ENCODE measurements around the gene EOGT. TPM values are rescaled to one million over a fixed set of nuclear protein-coding genes. Genes with fewer than 3 reads are reported as not detected.

Gene EOGT
- total RNA-seq, 1 experiment from 2014 or later, result 4.6 TPM

DNA sequence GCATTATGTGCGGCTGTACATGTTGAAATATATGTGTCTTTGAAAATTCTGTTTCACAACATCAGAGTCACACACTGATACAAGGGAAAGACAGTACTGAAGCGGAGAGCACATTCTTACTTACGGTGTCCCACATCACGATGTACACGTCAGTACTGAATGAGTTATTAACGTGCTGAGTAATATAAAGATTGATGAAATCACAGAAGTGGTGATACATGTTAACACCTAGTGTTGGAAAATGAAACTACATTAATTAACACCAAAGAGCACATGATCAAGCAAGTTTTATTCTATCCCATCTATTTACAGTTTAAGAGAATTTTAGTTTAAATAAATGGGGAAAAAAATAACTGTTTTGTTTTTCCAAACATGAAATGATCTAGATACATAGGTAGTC is 15.6 kb downstream of the EOGT start:
- ChIA-PET POLR2A (ENCODE audit: low non-redundant PET) (no interaction called here), CTCF (no interaction called here)
- Histone ChIP-seq H3K36me3 (ENCODE audit: insufficient read depth, low read length, poor library complexity, severe bottlenecking) (no peaks in the 10 kb centered on the region), H3K9me3 (ENCODE audit: low read depth, low read length, poor library complexity, severe bottlenecking) (no peaks in the 10 kb centered on the region), H3K27me3 (replicated peaks; ENCODE audit: insufficient read depth, low read depth, low read length, poor library complexity) (no peaks in the 10 kb centered on the region), H3K4me1 (ENCODE audit: insufficient read depth, low read length, poor library complexity, severe bottlenecking) (no peaks in the 10 kb centered on the region), H3K4me3 (ENCODE audit: low read depth, low read length, poor library complexity, severe bottlenecking) (no peak overlapping the region), H3K27ac (ENCODE audit: low read depth, low read length, poor library complexity, severe bottlenecking) (no peak overlapping the region)
- no peak for TF ChIP-seq CTCF (conservative IDR thresholded peaks at IDR 0.05; ENCODE audit: low read depth, low read length)
- TF ChIP-seq EZH2 (IDR thresholded peaks at IDR 0.05; ENCODE audit: borderline replicate concordance, low read depth, low read length, poor library complexity, severe bottlenecking), result no peak
- no peak for DNase-seq (ENCODE audit: low spot score)
- no TSS peak for BruUV-seq (replicated peaks)
- intact Hi-C loops (cut with micrococcal nuclease; ENCODE audit: unreplicated experiment), result no loop called here

- Histone ChIP-seq H3K27me3 (replicated peaks; ENCODE audit: insufficient read depth, low read depth, low read length, poor library complexity) (no peaks in the 10 kb centered on the region), H3K36me3 (ENCODE audit: insufficient read depth, low read length, poor library complexity, severe bottlenecking) (no peaks in the 10 kb centered on the region), H3K27ac (ENCODE audit: low read depth, low read length, poor library complexity, severe bottlenecking) (no peak overlapping the region), H3K4me3 (ENCODE audit: low read depth, low read length, poor library complexity, severe bottlenecking) (no peak overlapping the region), H3K9me3 (ENCODE audit: low read depth, low read length, poor library complexity, severe bottlenecking) (no peaks in the 10 kb centered on the region), H3K4me1 (ENCODE audit: insufficient read depth, low read length, poor library complexity, severe bottlenecking) (no peaks in the 10 kb centered on the region)
- intact Hi-C loops (cut with micrococcal nuclease; ENCODE audit: unreplicated experiment), result no loop called here
- CTCF ChIA-PET, result no interaction called here
- TF ChIP-seq EZH2 (IDR thresholded peaks at IDR 0.05; ENCODE audit: borderline replicate concordance, low read depth, low read length, poor library complexity, severe bottlenecking) (no peak), CTCF (conservative IDR thresholded peaks at IDR 0.05; ENCODE audit: low read depth, low read length) (no peak)
- POLR2A ChIA-PET (ENCODE audit: low non-redundant PET), result no interaction called here
- DNase-seq (ENCODE audit: low spot score), result no peak
- no TSS peak for BruUV-seq (replicated peaks)
Measured at GRCh38 chr3:68996356-68996995, 17.0 kb downstream of the EOGT start.

DNA sequence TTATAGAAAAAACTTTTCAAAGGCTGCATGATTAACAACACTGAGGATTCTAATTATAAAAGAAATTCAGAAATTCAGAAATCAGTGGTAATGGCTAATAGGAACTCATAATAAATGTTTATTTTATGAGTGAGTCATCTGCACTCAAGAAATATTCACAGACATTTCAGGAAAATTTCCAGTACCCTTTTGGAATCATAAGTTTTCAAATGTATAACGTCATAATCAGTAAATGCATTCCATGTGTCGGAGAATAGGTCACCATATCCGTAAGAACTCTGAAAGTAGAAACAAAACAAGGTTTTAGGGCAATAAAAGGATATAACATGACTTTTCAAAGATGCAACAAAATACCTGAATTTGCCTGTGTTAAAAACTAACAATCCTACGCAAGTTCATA is 24.7 kb downstream of the EOGT start:
- CTCF ChIA-PET, result no interaction called here

More for the DNA sequence above, 24.7 kb downstream of the EOGT start:
- intact Hi-C loops (cut with micrococcal nuclease; ENCODE audit: unreplicated experiment), result no loop called here
- H3K4me1 ChIP-seq (ENCODE audit: insufficient read depth, low read length, poor library complexity, severe bottlenecking), result no peaks in the 10 kb centered on the region
- no peaks in the 10 kb centered on the region for H3K27me3 ChIP-seq (replicated peaks; ENCODE audit: insufficient read depth, low read depth, low read length, poor library complexity)
- no peak for DNase-seq (ENCODE audit: low spot score)
- no peaks in the 10 kb centered on the region for H3K36me3 ChIP-seq (ENCODE audit: insufficient read depth, low read length, poor library complexity, severe bottlenecking)
- H3K4me3 ChIP-seq (ENCODE audit: low read depth, low read length, poor library complexity, severe bottlenecking), result no peak overlapping the region
- no TSS peak for BruUV-seq (replicated peaks)
- no peak overlapping the region for H3K27ac ChIP-seq (ENCODE audit: low read depth, low read length, poor library complexity, severe bottlenecking)
- no peaks in the 10 kb centered on the region for H3K9me3 ChIP-seq (ENCODE audit: low read depth, low read length, poor library complexity, severe bottlenecking)
- POLR2A ChIA-PET (ENCODE audit: low non-redundant PET), result no interaction called here
- TF ChIP-seq EZH2 (IDR thresholded peaks at IDR 0.05; ENCODE audit: borderline replicate concordance, low read depth, low read length, poor library complexity, severe bottlenecking) (no peak), CTCF (conservative IDR thresholded peaks at IDR 0.05; ENCODE audit: low read depth, low read length) (no peak)
